ENCODE data around the gene CAPN2. TPM values are rescaled to one million over a fixed set of nuclear protein-coding genes. Genes with fewer than 3 reads are reported as not detected.

Gene CAPN2
- total and polyA plus RNA-seq, 2 donors (not counting 1 experiment from before 2014, with no cell fraction given), result 63.9 to 79.6 TPM

DNA sequence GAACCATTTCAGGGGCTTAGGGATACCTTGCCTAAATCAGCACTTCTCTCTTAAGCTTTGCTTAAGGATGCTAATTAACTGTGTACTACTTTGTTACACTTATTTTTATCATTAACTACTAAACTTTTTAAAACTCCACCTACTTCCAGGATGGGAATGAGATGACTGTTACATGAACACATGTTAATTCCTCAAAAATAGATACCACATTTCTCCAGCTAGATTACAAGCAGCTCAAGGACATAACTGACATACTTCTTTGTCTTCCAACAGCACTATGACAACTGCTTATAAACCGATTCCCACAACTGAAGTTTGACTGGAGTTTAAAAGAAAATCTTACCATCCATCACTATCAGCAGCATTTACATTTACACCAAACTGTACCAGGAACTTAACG lies 79.7 kb downstream of the CAPN2 start:
- no peak overlapping the region for H3K4me2 ChIP-seq (replicated peaks; ENCODE audit: low read depth, low read length, poor library complexity, severe bottlenecking)
- ChIA-PET CTCF (no interaction called here), POLR2A (no interaction called here)
- intact Hi-C loops (cut with micrococcal nuclease), result no loop called here
- Mint-ChIP-seq H3K4me1 (peaks cover 7% of the 10 kb centered on the region), H3K4me3 (no peak overlapping the region), H3K27me3 (no peaks in the 10 kb centered on the region), H3K9me3 (ENCODE audit: insufficient read depth) (no peaks in the 10 kb centered on the region), H3K27ac (no peak overlapping the region)
- H3K4me1 ChIP-seq (ENCODE audit: control insufficient read depth in 2 of 2, insufficient read depth in 2 of 2, low read length in 2 of 2), result no peaks in the 10 kb centered on the region
- DNase-seq (no peak), ATAC-seq (ENCODE audit: low read depth) (no peak)
- no peaks in the 10 kb centered on the region for H3K9me3 ChIP-seq (ENCODE audit: control extremely low read depth in 1 of 3, control insufficient read depth in 2 of 3, insufficient read depth in 1 of 3, low read length in 2 of 3)
- no peak overlapping the region for H2AFZ ChIP-seq (ENCODE audit: insufficient read depth, low read depth, low read length, poor library complexity, severe bottlenecking)
- no peaks in the 10 kb centered on the region for H3K27me3 ChIP-seq (replicated peaks in 1 of 4; ENCODE audit: control extremely low read depth in 1 of 4, control insufficient read depth in 3 of 4, insufficient read depth in 4 of 4, low read length in 3 of 4)
- H3K36me3 ChIP-seq (replicated peaks in 1 of 2; ENCODE audit: control extremely low read depth in 1 of 2, control insufficient read depth in 1 of 2, extremely low read depth in 1 of 2, insufficient read depth in 2 of 2, low read length in 1 of 2), result peaks cover 15 to 19% of the 10 kb centered on the region in 2 experiments
- no peak overlapping the region for H3K4me3 ChIP-seq (ENCODE audit: control extremely low read depth in 1 of 5, extremely low read depth in 1 of 5, insufficient read depth in 1 of 5, low read depth in 2 of 5, low read length in 4 of 5)
- H3K9ac ChIP-seq (ENCODE audit: low read length), result no peak overlapping the region
- no peaks in the 10 kb centered on the region for H3K79me2 ChIP-seq (ENCODE audit: control insufficient read depth, insufficient read depth, low read length)
- TF ChIP-seq CTCF (IDR thresholded peaks at IDR 0.05), result no peak
- TF ChIP-seq EZH2 (IDR thresholded peaks at IDR 0.05; ENCODE audit: borderline replicate concordance, insufficient read depth, low read depth, low read length, poor library complexity, severe bottlenecking), result no peak
- H4K20me1 ChIP-seq (ENCODE audit: control insufficient read depth, insufficient read depth, low read length, poor library complexity, severe bottlenecking), result no peaks in the 10 kb centered on the region
- WGBS (ENCODE audit: insufficient coverage), result 100% methylated on average over 1 of the region's 2 CpGs
- H3K27ac ChIP-seq (ENCODE audit: low read length in 2 of 2), result no peak overlapping the region

- ATAC-seq (ENCODE audit: low read depth), result no peak
- no peak overlapping the region for H3K4me2 ChIP-seq (replicated peaks; ENCODE audit: low read depth, low read length, poor library complexity, severe bottlenecking)
- intact Hi-C loops (cut with micrococcal nuclease), result no loop called here
Measured at GRCh38 chr1:223793716-223794115, 81.4 kb downstream of the CAPN2 start.

More at GRCh38 chr1:223793716-223794115, 81.4 kb downstream of the CAPN2 start:
- no peak overlapping the region for H3K27ac Mint-ChIP-seq
- H3K9ac ChIP-seq (ENCODE audit: low read length), result no peak overlapping the region
- H3K27ac ChIP-seq (ENCODE audit: low read length in 2 of 2), result no peak overlapping the region
- WGBS (ENCODE audit: insufficient coverage), result no CpG with 5 or more reads among the region's 4 CpGs
- no peak for TF ChIP-seq EZH2 (IDR thresholded peaks at IDR 0.05; ENCODE audit: borderline replicate concordance, insufficient read depth, low read depth, low read length, poor library complexity, severe bottlenecking)
- TF ChIP-seq CTCF (IDR thresholded peaks at IDR 0.05), result no peak
- no peak for DNase-seq
- POLR2A ChIA-PET, result no interaction called here
- peaks cover 21 to 33% of the 10 kb centered on the region in 2 experiments for H3K36me3 ChIP-seq (replicated peaks in 1 of 2; ENCODE audit: control extremely low read depth in 1 of 2, control insufficient read depth in 1 of 2, extremely low read depth in 1 of 2, insufficient read depth in 2 of 2, low read length in 1 of 2)
- no peak overlapping the region for H2AFZ ChIP-seq (ENCODE audit: insufficient read depth, low read depth, low read length, poor library complexity, severe bottlenecking)
- H3K27me3 ChIP-seq (replicated peaks in 1 of 4; ENCODE audit: control extremely low read depth in 1 of 4, control insufficient read depth in 3 of 4, insufficient read depth in 4 of 4, low read length in 3 of 4), result no peaks in the 10 kb centered on the region
- H3K79me2 ChIP-seq (ENCODE audit: control insufficient read depth, insufficient read depth, low read length), result no peaks in the 10 kb centered on the region
- H3K4me1 Mint-ChIP-seq, result peaks cover 7% of the 10 kb centered on the region
- H3K4me1 ChIP-seq (ENCODE audit: control insufficient read depth in 2 of 2, insufficient read depth in 2 of 2, low read length in 2 of 2), result no peaks in the 10 kb centered on the region
- H3K4me3 Mint-ChIP-seq, result no peak overlapping the region
- H3K27me3 Mint-ChIP-seq, result no peaks in the 10 kb centered on the region
- CTCF ChIA-PET, result no interaction called here
- no peaks in the 10 kb centered on the region for H3K9me3 ChIP-seq (ENCODE audit: control extremely low read depth in 1 of 3, control insufficient read depth in 2 of 3, insufficient read depth in 1 of 3, low read length in 2 of 3)
- H4K20me1 ChIP-seq (ENCODE audit: control insufficient read depth, insufficient read depth, low read length, poor library complexity, severe bottlenecking), result no peaks in the 10 kb centered on the region
- H3K4me3 ChIP-seq (ENCODE audit: control extremely low read depth in 1 of 5, extremely low read depth in 1 of 5, insufficient read depth in 1 of 5, low read depth in 2 of 5, low read length in 4 of 5), result no peak overlapping the region
- no peaks in the 10 kb centered on the region for H3K9me3 Mint-ChIP-seq (ENCODE audit: insufficient read depth)
